Psoas muscle (tissue), 8 donors: ENCODE results near the gene MED9. TPM values are rescaled to one million over a fixed set of nuclear protein-coding genes. Genes with fewer than 3 reads are reported as not detected.
A peak's percentile ranks its signal among the peaks of the same experiment; 100 is the strongest.

Source experiments
- ATAC-seq, 4 donors: fragments of 200-7000 bp; cut with Tn5 transposase; one replicate each; pipeline ENCODE4 v1.9.1; 2020; ENCODE audit warnings: moderate library complexity in 3 of 4, mild to moderate bottlenecking in 2 of 4
- DNase-seq, 2 donors: peaks; one replicate each; pipeline ENCODE4 v3.0.0-alpha.2; 2020
- H3K27ac ChIP-seq: fragments of 200-600 bp; one replicate; pipeline ENCODE4 v1.8.0; 2022
- H3K27me3 ChIP-seq, 3 donors: fragments of 200-600 bp in 1 of 3; one replicate each; pipeline versions ENCODE4 v1.6.1 to v1.8.0; 2013 to 2022; ENCODE audit warnings: low read length in 2 of 3, mild to moderate bottlenecking in 2 of 3, moderate library complexity in 1 of 3; ENCODE audit not compliant: insufficient read depth in 3 of 3
- H3K36me3 ChIP-seq, 2 donors: fragments of 200-600 bp in 1 of 2; one replicate each; pipeline versions ENCODE4 v1.6.1 to v1.8.0; 2013 to 2022; ENCODE audit warnings: low read depth in 1 of 2, mild to moderate bottlenecking in 1 of 2, moderate library complexity in 1 of 2; ENCODE audit not compliant: insufficient read depth in 1 of 2
- H3K4me1 ChIP-seq: fragments of 200-600 bp; one replicate; pipeline ENCODE4 v1.8.0; 2022
- H3K4me3 ChIP-seq: fragments of 200-600 bp; one replicate; pipeline ENCODE4 v1.8.0; 2022; ENCODE audit warnings: mild to moderate bottlenecking
- H3K9me3 ChIP-seq: fragments of 200-600 bp; one replicate; pipeline ENCODE4 v1.8.0; 2022
- CTCF ChIP-seq: fragments of 200-600 bp; IDR thresholded peaks from one replicate; pipeline ENCODE4 v1.8.0; 2022; ENCODE audit warnings: antibody characterized with exemption
- WGBS, 3 donors: extraction: QIAGEN DNeasy Blood & Tissue Kit; methylation state at CpG; one replicate each; pipeline versions ENCODE4 v1.1.6 to v1.1.7; 2013; 5-methylcytosine and 5-hydroxymethylcytosine counted together
- intact Hi-C, 2 donors: fragments of 100-400 bp; cut with DNase I; formaldehyde crosslinking; loops; one replicate each; pipeline versions ENCODE4 v1.11.0 to v1.14.2; 2022
- polyA plus RNA-seq, 3 donors: library from polyadenylated mRNA; stranded (reverse); fragments of 200-250 nt; gene quantifications; one replicate each; pipeline ENCODE4 v1.2.3, GENCODE V29; 2013
- total RNA-seq, 4 donors: library from RNA; stranded (reverse); fragmentation: NEBNext Ultra II Directional in 2 of 4; extraction: Animal tissue kit (Norgen Biotek cat#: 25700) in 2 of 4; gene quantifications; one replicate each; pipeline versions ENCODE4 v1.2.1 to v1.2.4, GENCODE V29; 2021 to 2023
- donor health status: healthy with polysubstance abuse.
- donor health status: DM: no; HTN: no; CAD: no; lungs with moderate emphysema.
- donor health status: Bipolar disorder and iron deficiency.
- donor health status: healthy.
- donor health status: DM: yes; HTN: yes; CAD: no.
- donor health status: DM: no; HTN: no; CAD: no.
- donor health status: DM: no; HTN: no; CAD: no.
- donor health status: DM: yes; HTN: yes; CAD: no.

The MED9 gene
- total and polyA plus RNA-seq, 7 donors, result 12.4 to 29.6 (median 18.3) TPM

GRCh38 chr17:17500999-17501605 is 24.3 kb downstream of the MED9 start:
- H3K4me1 ChIP-seq, result peaks cover 3% of the 10 kb centered on the region
- DNase-seq, result no peak
- no peak for ATAC-seq
- intact Hi-C loops, result no loop called here
- TF ChIP-seq CTCF, result no peak
- H3K36me3 ChIP-seq, result no peaks in the 10 kb centered on the region
- WGBS, 3 donors, result 73 to 75% (median 73%) methylated on average over 14 of the region's 14 CpGs
- no peaks in the 10 kb centered on the region for H3K27me3 ChIP-seq
- no peak overlapping the region for H3K27ac ChIP-seq
- H3K9me3 ChIP-seq, result no peaks in the 10 kb centered on the region
- H3K4me3 ChIP-seq, result no peak overlapping the region

- DNase-seq, result peak; percentile 8 to 41
- H3K9me3 ChIP-seq, result no peaks in the 10 kb centered on the region
- intact Hi-C loops, result no loop called here
- no peak for ATAC-seq
- no peak overlapping the region for H3K4me3 ChIP-seq
- WGBS, 3 donors, result 90 to 92% (median 91%) methylated on average over 21 of the region's 21 CpGs
- H3K36me3 ChIP-seq, result no peaks in the 10 kb centered on the region
- H3K4me1 ChIP-seq, result peaks cover 16% of the 10 kb centered on the region
- H3K27me3 ChIP-seq, result no peaks in the 10 kb centered on the region
- no peak overlapping the region for H3K27ac ChIP-seq
- no peak for TF ChIP-seq CTCF
Measured at GRCh38 chr17:17502741-17503565, 26.2 kb downstream of the MED9 start.

- no peak overlapping the region for H3K27ac ChIP-seq
- no peak for TF ChIP-seq CTCF
- H3K36me3 ChIP-seq, result no peaks in the 10 kb centered on the region
- peak in 1 of 4 donors; percentile 22 for ATAC-seq
- peaks cover 16% of the 10 kb centered on the region for H3K4me1 ChIP-seq
- H3K27me3 ChIP-seq, result no peaks in the 10 kb centered on the region
- no peaks in the 10 kb centered on the region for H3K9me3 ChIP-seq
- DNase-seq, result peak; percentile 24 to 68
- no peak overlapping the region for H3K4me3 ChIP-seq
- intact Hi-C loops, result no loop called here
- WGBS, 3 donors, result 22 to 38% (median 33%) methylated on average over 7 of the region's 7 CpGs
Measured at GRCh38 chr17:17503566-17504130, 26.8 kb downstream of the MED9 start.

DNA sequence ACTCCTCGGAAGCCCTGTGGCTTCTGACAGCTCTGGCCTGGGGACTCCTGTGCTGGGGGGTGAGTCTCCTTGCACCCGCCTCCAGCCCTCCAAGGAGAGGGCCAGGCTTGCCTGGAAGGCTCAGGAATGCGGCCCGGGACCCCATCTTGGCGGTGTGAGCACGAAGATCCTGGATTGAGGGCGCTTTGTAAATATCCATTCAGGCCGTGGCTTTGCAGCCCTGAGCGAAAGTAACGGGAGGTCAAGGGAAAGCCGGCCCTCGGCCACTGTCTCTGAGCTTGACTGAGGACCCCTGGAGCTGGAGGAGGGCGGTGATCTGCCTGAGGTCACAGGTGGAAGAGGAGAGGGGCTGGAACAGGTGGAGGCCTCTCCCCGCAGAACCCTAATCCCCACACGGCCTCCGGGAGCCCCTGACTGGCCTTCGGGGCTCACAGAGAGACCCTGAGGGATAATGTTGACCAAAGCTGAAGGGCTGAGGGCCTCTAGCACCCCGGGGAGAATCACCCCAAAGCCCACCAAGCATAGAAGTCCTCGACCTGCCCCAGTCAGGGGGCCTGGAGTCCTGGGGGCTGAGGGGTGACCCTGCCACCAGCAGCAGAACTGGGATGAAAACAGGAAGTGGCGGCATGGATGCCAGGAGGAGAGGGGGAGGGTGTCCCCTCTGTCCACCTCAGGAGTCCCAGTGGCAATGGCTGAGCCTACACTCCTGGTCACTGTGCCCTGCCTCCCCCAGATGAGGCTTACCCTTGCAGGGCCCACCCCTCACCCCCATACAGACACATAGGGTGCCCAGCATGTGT is 27.7 kb downstream of the MED9 start:
- Histone ChIP-seq H3K27ac (no peak overlapping the region), H3K9me3 (no peaks in the 10 kb centered on the region), H3K4me3 (no peak overlapping the region), H3K4me1 (peaks cover 16% of the 10 kb centered on the region), H3K27me3 (no peaks in the 10 kb centered on the region), H3K36me3 (no peaks in the 10 kb centered on the region)
- intact Hi-C loops, result no loop called here
- no peak for TF ChIP-seq CTCF
- WGBS, 3 donors, result 83 to 88% (median 84%) methylated on average over 20 of the region's 20 CpGs
- no peak for ATAC-seq
- DNase-seq, result peak; percentile 4 to 44
